K562 (cell line): Measurements from ENCODE around the gene CCL13. TPM values are rescaled to one million over a fixed set of nuclear protein-coding genes. Genes with fewer than 3 reads are reported as not detected.

ENCODE experiments used
- ATF2 ChIP-seq: sonication (generic); formaldehyde crosslinking; IDR thresholded peaks from 2 replicates; pipeline ENCODE4 v1.8.1; 2022; ENCODE audit warnings: missing genetic modification reagents
- C11orf30 ChIP-seq: fragments of 450-650 bp; IDR thresholded peaks from 2 replicates; pipeline ENCODE4 v1.6.1; 2016; ENCODE audit warnings: low read depth, mild to moderate bottlenecking
- CCAR2 ChIP-seq: fragments of 200-400 bp; formaldehyde crosslinking; IDR thresholded peaks from 2 replicates; pipeline ENCODE4 v1.6.1; 2017; ENCODE audit warnings: mild to moderate bottlenecking, low read depth, low read length
- ETV1 ChIP-seq: fragments of 450-650 bp; conservative IDR thresholded peaks from 2 replicates; pipeline ENCODE4 v1.6.1; 2016; ENCODE audit warnings: missing genetic modification characterization, control low read depth, low read depth, missing compliant biosample characterization
- GTF2A2 ChIP-seq: IDR thresholded peaks from 2 replicates; pipeline ENCODE4 v1.6.1; 2016; ENCODE audit warnings: mild to moderate bottlenecking, missing genetic modification characterization, missing compliant biosample characterization
- JUN ChIP-seq, 2 experiments: sonication (generic) in 1 of 2; formaldehyde crosslinking in 1 of 2; IDR thresholded peaks; 2 replicates each; pipeline versions ENCODE4 v1.6.1 to v1.8.0; 2012 to 2022; ENCODE audit warnings: borderline replicate concordance in 2 of 2, mild to moderate bottlenecking in 2 of 2, improper control_type of control experiment in 1 of 2, low read depth in 1 of 2, low read length in 1 of 2, missing genetic modification reagents in 1 of 2
- JUND ChIP-seq, 2 experiments: IDR thresholded peaks; 2 replicates in 1 of 2; 3 replicates in 1 of 2; pipeline ENCODE4 v1.6.1; 2011; ENCODE audit warnings: borderline replicate concordance in 2 of 2, low read depth in 2 of 2, low read length in 2 of 2, improper control_type of control experiment in 1 of 2, missing biosample characterization in 1 of 2, missing genetic modification characterization in 1 of 2, missing genetic modification reagents in 1 of 2
- LCOR ChIP-seq: sonication (generic); formaldehyde crosslinking; IDR thresholded peaks from 2 replicates; pipeline ENCODE4 v1.8.0; 2022; ENCODE audit warnings: mild to moderate bottlenecking, missing genetic modification reagents
- RBM17 ChIP-seq: fragments of 200-400 bp; formaldehyde crosslinking; IDR thresholded peaks from 2 replicates; pipeline ENCODE4 v1.6.1; 2017; ENCODE audit warnings: low read depth, mild to moderate bottlenecking, low read length, borderline replicate concordance
- SMARCE1 ChIP-seq: fragments of 450-650 bp; IDR thresholded peaks from 2 replicates; pipeline ENCODE4 v1.7.1; 2016; ENCODE audit warnings: mild to moderate bottlenecking
- SRSF9 ChIP-seq: fragments of 200-400 bp; formaldehyde crosslinking; IDR thresholded peaks from 2 replicates; pipeline ENCODE4 v1.6.1; 2017; ENCODE audit warnings: low read depth, low read length, borderline replicate concordance
- TCF7L2 ChIP-seq: fragments of 150-350 bp; IDR thresholded peaks from 2 replicates; pipeline ENCODE4 v1.6.1; 2016; ENCODE audit warnings: low read depth, mild to moderate bottlenecking, low read length, moderate library complexity
- TEAD1 ChIP-seq, 2 experiments: fragments of 450-650 bp in 1 of 2; sonication (generic) in 1 of 2; formaldehyde crosslinking; IDR thresholded peaks; 2 replicates each; pipeline versions ENCODE4 v1.4.0 to v1.8.0; 2020 to 2022; ENCODE audit warnings: mild to moderate bottlenecking in 2 of 2, missing genetic modification reagents in 1 of 2
- THAP12 ChIP-seq: fragments of 250-450 bp; sonication (Bioruptor Pico); IDR thresholded peaks from 2 replicates; pipeline ENCODE4 v1.9.0; 2021; ENCODE audit warnings: mild to moderate bottlenecking, inconsistent platforms
- ZBTB1 ChIP-seq: sonication (generic); formaldehyde crosslinking; IDR thresholded peaks from 2 replicates; pipeline ENCODE4 v1.8.1; 2023; ENCODE audit warnings: missing genetic modification reagents, low read depth, mild to moderate bottlenecking, borderline replicate concordance
- ZBTB11 ChIP-seq, 3 experiments: fragments of 200-800 bp in 1 of 3; fragments of 250-450 bp in 1 of 3; fragments of 450-650 bp in 1 of 3; sonication (Bioruptor Pico) in 1 of 3; sonication (Bioruptor generic) in 1 of 3; formaldehyde crosslinking in 1 of 3; IDR thresholded peaks; 2 replicates each; pipeline versions ENCODE4 v1.6.1 to v1.8.0; 2016 to 2022; ENCODE audit warnings: mild to moderate bottlenecking in 2 of 3, missing genetic modification characterization in 2 of 3, missing compliant biosample characterization in 1 of 3, moderate library complexity in 1 of 3
- ZBTB17 ChIP-seq: fragments of 450-650 bp; formaldehyde crosslinking; IDR thresholded peaks from 2 replicates; pipeline ENCODE4 v1.4.0; 2020; ENCODE audit warnings: mild to moderate bottlenecking
- ZNF316 ChIP-seq: fragments of 450-650 bp; IDR thresholded peaks from 2 replicates; pipeline ENCODE4 v1.6.1; 2016
- polyA plus RNA-seq, 8 experiments: library from polyadenylated mRNA; depleted of rRNA in 4 of 8; stranded (reverse) in 5 of 8; unstranded in 3 of 8; fragments of >200 nt; fragmentation: Nextera tagmentation in 2 of 8; fragmentation: Illumina TruSeq in 1 of 8; extraction: Ambion mirVana in 2 of 8; extraction: Trizol in 1 of 8; gene quantifications; 2 replicates each; pipeline versions ENCODE4 v1.2.1 to v1.2.3, GENCODE V29; 2011 to 2014; ENCODE audit warnings: inconsistent platforms in 1 of 8, missing spikeins in 1 of 8
- total RNA-seq, 7 experiments: library from RNA; depleted of rRNA in 6 of 7; stranded (reverse); fragments of >200 nt in 6 of 7; fragmentation: Illumina TruSeq in 2 of 7; extraction: Trizol in 2 of 7; gene quantifications; 2 replicates each; pipeline versions ENCODE4 v1.2.1 to v1.2.3, GENCODE V29; 2011 to 2021; ENCODE audit warnings: low replicate concordance in 1 of 7

CCL13 gene
- total and polyA plus RNA-seq, 9 of the 15 experiments (the other 6 are each of a cell fraction or from before 2014, with no cell fraction given) = not detected

- no peak for TF ChIP-seq ATF2 (CRISPR knock-in tag)
- TF ChIP-seq JUN (IDR thresholded peaks at IDR 0.05; ENCODE audit: borderline replicate concordance, low read depth, low read length) = peak; percentile 58; the same call in 1 of the 2 replicates
- no peak for TF ChIP-seq JUN (CRISPR knock-in tag; IDR thresholded peaks at IDR 0.05; ENCODE audit: borderline replicate concordance)
- no peak for TF ChIP-seq ZBTB1
- TF ChIP-seq TCF7L2 = no peak
- TF ChIP-seq SRSF9 = no peak
- no peak for TF ChIP-seq THAP12 (CRISPR knock-in tag)
- TF ChIP-seq ZNF316 = peak; percentile 40
- no peak for TF ChIP-seq RBM17
- no peak for TF ChIP-seq ETV1
- TF ChIP-seq CCAR2 = no peak
- TF ChIP-seq ZBTB17 (CRISPR knock-in tag) = no peak
- TF ChIP-seq JUND (IDR thresholded peaks at IDR 0.05; ENCODE audit: borderline replicate concordance, low read depth, low read length) = peak; percentile 84
- peak; percentile 72; the same call in 1 of the 3 replicates for TF ChIP-seq JUND (tag; IDR thresholded peaks at IDR 0.05; ENCODE audit: borderline replicate concordance, low read depth, low read length)
- TF ChIP-seq C11orf30 = peak; percentile 58; the same call in 1 of the 2 replicates
- no peak for TF ChIP-seq GTF2A2 (tag)
- no peak for TF ChIP-seq LCOR (CRISPR knock-in tag)
- TF ChIP-seq ZBTB11 (CRISPR knock-in tag; IDR thresholded peaks at IDR 0.05) = peak in 1 of 3 experiments; percentile 57; a peak in 1 of 6 replicates
- TF ChIP-seq SMARCE1 = 0 out of 2 replicates have a peak, but pooled peaks have one; percentile 28
- no peak for TF ChIP-seq TEAD1 (CRISPR knock-in tag; IDR thresholded peaks at IDR 0.05)
These were observed 30.6 kb downstream of the CCL13 start (continued) for GRCh38 chr17:34386697-34387550.
